HEK293T (cell line): Measurements from ENCODE around the gene CFAP100.

ENCODE experiments used
- ARNT ChIP-seq: fragments of 450-650 bp; IDR thresholded peaks from 2 replicates; pipeline ENCODE4 v1.6.1; 2017; ENCODE audit warnings: mild to moderate bottlenecking
- BHLHE40 ChIP-seq: fragments of 450-650 bp; IDR thresholded peaks from 2 replicates; pipeline ENCODE4 v1.6.1; 2016; ENCODE audit warnings: mild to moderate bottlenecking, moderate library complexity, borderline replicate concordance
- CTBP1 ChIP-seq: fragments of 450-650 bp; IDR thresholded peaks from 2 replicates; pipeline ENCODE4 v1.6.1; 2016; ENCODE audit warnings: borderline replicate concordance
- ELF4 ChIP-seq: fragments of 450-650 bp; IDR thresholded peaks from 2 replicates; pipeline ENCODE4 v1.6.1; 2017; ENCODE audit warnings: antibody characterized with exemption
- FOXA1 ChIP-seq: fragments of 450-650 bp; IDR thresholded peaks from 2 replicates; pipeline ENCODE4 v1.6.1; 2016; ENCODE audit warnings: mild to moderate bottlenecking
- FOXK2 ChIP-seq: fragments of 450-650 bp; IDR thresholded peaks from 2 replicates; pipeline ENCODE4 v1.6.1; 2016; ENCODE audit warnings: mild to moderate bottlenecking
- FOXM1 ChIP-seq: fragments of 450-650 bp; IDR thresholded peaks from 2 replicates; pipeline ENCODE4 v1.6.1; 2017; ENCODE audit warnings: mild to moderate bottlenecking, borderline replicate concordance
- HDGF ChIP-seq: fragments of 450-650 bp; IDR thresholded peaks from 2 replicates; pipeline ENCODE4 v1.6.1; 2017; ENCODE audit warnings: antibody characterized with exemption, borderline replicate concordance
- L3MBTL2 ChIP-seq: fragments of 450-650 bp; conservative IDR thresholded peaks from 2 replicates; pipeline ENCODE4 v1.6.1; 2016; ENCODE audit warnings: mild to moderate bottlenecking
- SP1 ChIP-seq: fragments of 450-650 bp; IDR thresholded peaks from 2 replicates; pipeline ENCODE4 v1.6.1; 2017
- SUZ12 ChIP-seq: fragments of 450-650 bp; IDR thresholded peaks from 2 replicates; pipeline ENCODE4 v1.6.1; 2016; ENCODE audit warnings: mild to moderate bottlenecking
- TF ChIP-seq, protein P1 (sequence below): fragments of 450-650 bp; IDR thresholded peaks from 2 replicates; pipeline ENCODE4 v1.6.1; 2016

DNA sequence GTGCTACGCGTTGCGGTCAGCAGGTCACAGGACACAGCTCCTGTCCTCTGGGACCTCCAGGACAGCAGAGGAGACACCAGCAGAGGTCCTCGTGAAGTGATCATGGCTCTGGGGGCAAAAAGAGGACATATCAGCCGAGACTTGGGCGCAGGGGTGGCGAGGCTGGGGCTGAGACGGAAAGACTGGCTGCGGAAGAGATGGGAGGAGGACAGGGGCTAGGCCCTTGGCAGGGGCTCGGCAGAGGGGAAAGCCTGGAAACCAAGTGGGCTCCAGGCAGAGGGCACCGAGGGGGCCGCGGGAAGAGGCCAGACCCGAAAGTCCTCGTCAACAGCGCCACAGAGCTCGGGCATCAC, 4.9 kb upstream of the CFAP100 start:
- TF ChIP-seq BHLHE40 (no peak), FOXK2 (no peak), SP1 (no peak), FOXM1 (no peak), CTBP1 (no peak), FOXA1 (no peak), HDGF (no peak), SUZ12 (no peak), ELF4 (no peak), ARNT (no peak), L3MBTL2 (no peak)
- TF ChIP-seq, protein P1, sequence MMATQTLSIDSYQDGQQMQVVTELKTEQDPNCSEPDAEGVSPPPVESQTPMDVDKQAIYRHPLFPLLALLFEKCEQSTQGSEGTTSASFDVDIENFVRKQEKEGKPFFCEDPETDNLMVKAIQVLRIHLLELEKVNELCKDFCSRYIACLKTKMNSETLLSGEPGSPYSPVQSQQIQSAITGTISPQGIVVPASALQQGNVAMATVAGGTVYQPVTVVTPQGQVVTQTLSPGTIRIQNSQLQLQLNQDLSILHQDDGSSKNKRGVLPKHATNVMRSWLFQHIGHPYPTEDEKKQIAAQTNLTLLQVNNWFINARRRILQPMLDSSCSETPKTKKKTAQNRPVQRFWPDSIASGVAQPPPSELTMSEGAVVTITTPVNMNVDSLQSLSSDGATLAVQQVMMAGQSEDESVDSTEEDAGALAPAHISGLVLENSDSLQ = no peak
